Adrenal gland (tissue), 12 donors: ENCODE results near the gene HSD17B1. TPM values are rescaled to one million over a fixed set of nuclear protein-coding genes. Genes with fewer than 3 reads are reported as not detected.
"Not testable (repeated sequence)": the region's sequence is repeated elsewhere in the genome, so short reads cannot be mapped to it uniquely, and the experiment has no call there.

Source experiments
- DNase-seq, 7 donors: peaks; one replicate each; pipeline ENCODE4 v3.0.0-alpha.2; 2019 to 2020
- H3K27ac ChIP-seq, 5 donors: fragments of 200-600 bp; sonication (generic) in 4 of 5; 1 replicate in 3 of 5; 2 replicates in 2 of 5; pipeline versions ENCODE4 v1.5.1 to v1.8.0; 2016 to 2020; ENCODE audit warnings: mild to moderate bottlenecking in 1 of 5
- H3K27me3 ChIP-seq: fragments of 200-600 bp; 2 replicates; pipeline ENCODE4 v1.8.0; 2021
- H3K36me3 ChIP-seq, 2 donors: fragments of 200-600 bp; replicated peaks in 1 of 2; 1 replicate in 1 of 2; 2 replicates in 1 of 2; pipeline versions ENCODE4 v1.5.1 to v1.8.0; 2018 to 2022
- H3K4me1 ChIP-seq, 2 donors: fragments of 200-600 bp; replicated peaks in 1 of 2; 1 replicate in 1 of 2; 2 replicates in 1 of 2; pipeline versions ENCODE4 v1.5.1 to v1.8.0; 2018 to 2021
- H3K4me3 ChIP-seq, 4 donors: fragments of 200-600 bp; sonication (generic) in 3 of 4; one replicate each; pipeline ENCODE4 v1.5.1; 2016 to 2018
- H3K9me3 ChIP-seq, 3 donors: fragments of 200-600 bp; sonication (generic) in 1 of 3; replicated peaks in 1 of 3; 1 replicate in 2 of 3; 2 replicates in 1 of 3; pipeline versions ENCODE4 v1.5.1 to v1.8.0; 2016 to 2021
- POLR2A ChIP-seq, 2 donors: fragments of 450-650 bp; IDR thresholded peaks; one replicate each; pipeline ENCODE4 v1.6.1; 2017; ENCODE audit warnings: antibody characterized with exemption in 2 of 2, mild to moderate bottlenecking in 2 of 2, moderate library complexity in 1 of 2
- WGBS, 4 donors: extraction: QIAGEN DNeasy Blood & Tissue Kit in 2 of 4; methylation state at CpG; one replicate each; pipeline versions ENCODE4 v1.1.5 to v1.1.7; 2013 to 2017; 5-methylcytosine and 5-hydroxymethylcytosine counted together
- intact Hi-C, 2 donors: fragments of 100-400 bp; cut with DNase I; formaldehyde crosslinking; loops; one replicate each; pipeline versions ENCODE4 v1.14.1 to v1.15.0; 2022 to 2023
- polyA plus RNA-seq, 3 donors: library from polyadenylated mRNA; stranded (reverse); fragments of 200-250 nt in 2 of 3; fragments of 350-450 nt in 1 of 3; fragmentation: Illumina TruSeq in 1 of 3; extraction: RNeasy Lipid Tissue Mini Kit (QIAGEN cat#74804) in 1 of 3; gene quantifications; one replicate each; pipeline ENCODE4 v1.2.3, GENCODE V29; 2013 to 2014
- total RNA-seq, 9 donors: library from RNA; depleted of rRNA in 4 of 9; stranded (reverse); fragments of >200 nt in 4 of 9; fragments of 120-200 nt in 1 of 9; fragmentation: NEBNext Ultra II Directional in 1 of 9; extraction: Animal tissue kit (Norgen Biotek cat#: 25700) in 1 of 9; gene quantifications; one replicate each; pipeline versions ENCODE4 v1.1.0 to v1.2.4, GENCODE V29; 2013 to 2023
- TF ChIP-seq, protein P1 (sequence below), 6 experiments: fragments of 450-650 bp in 4 of 6; fragments of 200-600 bp in 2 of 6; sonication (generic) in 1 of 6; IDR thresholded peaks; 1 replicate in 5 of 6; 2 replicates in 1 of 6; pipeline versions ENCODE4 v1.5.1 to v1.8.0; 2016 to 2021; ENCODE audit warnings: antibody characterized with exemption in 6 of 6, mild to moderate bottlenecking in 2 of 6, moderate library complexity in 1 of 6
- donor health status: healthy with polysubstance abuse.
- donor health status: Bipolar disorder and iron deficiency.
- donor health status: DM: yes; HTN: yes; CAD: no.
- donor health status: DM: no; HTN: no; CAD: no.
- donor health status: DM: no; HTN: no; CAD: no.
- donor health status: DM: yes; HTN: yes; CAD: no.

HSD17B1 gene
- total and polyA plus RNA-seq, 12 donors = 0.22 to 7.6 (median 2.1) TPM

DNA sequence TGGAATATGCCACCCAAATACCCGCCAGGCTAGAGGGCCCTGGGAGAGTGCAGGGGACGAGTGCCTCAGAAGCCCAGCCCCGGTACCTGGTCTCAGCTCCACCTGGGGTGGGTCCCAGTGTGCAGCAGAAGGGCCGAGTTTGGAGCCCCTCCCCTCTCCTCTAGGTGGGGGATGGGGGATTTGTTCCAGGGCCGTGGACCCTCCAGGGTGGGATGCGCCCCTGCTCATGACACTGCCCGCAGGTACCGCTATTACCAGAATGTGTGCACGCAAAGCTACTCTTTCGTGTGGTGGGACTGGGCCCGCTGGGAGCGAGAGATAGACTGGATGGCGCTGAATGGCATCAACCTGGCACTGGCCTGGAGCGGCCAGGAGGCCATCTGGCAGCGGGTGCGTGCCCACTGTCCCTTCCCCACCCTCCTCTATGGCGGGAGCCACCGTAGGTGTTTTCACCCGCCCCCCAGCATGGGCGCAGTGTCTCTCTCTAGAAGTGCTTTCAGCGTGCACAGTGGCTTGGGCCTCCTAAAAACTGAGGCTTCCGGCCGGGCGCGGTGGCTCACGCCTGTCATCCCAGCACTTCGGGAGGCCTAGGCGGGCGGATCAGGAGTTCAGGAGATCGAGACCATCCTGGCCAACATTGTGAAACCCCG lies 15.4 kb upstream of the HSD17B1 start:
- Histone ChIP-seq H3K4me3 (peak overlapping the region; percentile 12 to 95 (median 47)), H3K36me3 (peaks cover 0 to 33% of the 10 kb centered on the region in 2 donors), H3K9me3 (no peaks in the 10 kb centered on the region), H3K4me1 (peaks cover 12 to 22% of the 10 kb centered on the region in 2 donors), H3K27ac (peak overlapping the region in 4 of 5 donors; percentile 26 to 100 (median 83)), H3K27me3 (no peaks in the 10 kb centered on the region)
- intact Hi-C loops = no loop called here
- no peak for TF ChIP-seq POLR2A (IDR thresholded peaks at IDR 0.05)
- TF ChIP-seq, protein P1, sequence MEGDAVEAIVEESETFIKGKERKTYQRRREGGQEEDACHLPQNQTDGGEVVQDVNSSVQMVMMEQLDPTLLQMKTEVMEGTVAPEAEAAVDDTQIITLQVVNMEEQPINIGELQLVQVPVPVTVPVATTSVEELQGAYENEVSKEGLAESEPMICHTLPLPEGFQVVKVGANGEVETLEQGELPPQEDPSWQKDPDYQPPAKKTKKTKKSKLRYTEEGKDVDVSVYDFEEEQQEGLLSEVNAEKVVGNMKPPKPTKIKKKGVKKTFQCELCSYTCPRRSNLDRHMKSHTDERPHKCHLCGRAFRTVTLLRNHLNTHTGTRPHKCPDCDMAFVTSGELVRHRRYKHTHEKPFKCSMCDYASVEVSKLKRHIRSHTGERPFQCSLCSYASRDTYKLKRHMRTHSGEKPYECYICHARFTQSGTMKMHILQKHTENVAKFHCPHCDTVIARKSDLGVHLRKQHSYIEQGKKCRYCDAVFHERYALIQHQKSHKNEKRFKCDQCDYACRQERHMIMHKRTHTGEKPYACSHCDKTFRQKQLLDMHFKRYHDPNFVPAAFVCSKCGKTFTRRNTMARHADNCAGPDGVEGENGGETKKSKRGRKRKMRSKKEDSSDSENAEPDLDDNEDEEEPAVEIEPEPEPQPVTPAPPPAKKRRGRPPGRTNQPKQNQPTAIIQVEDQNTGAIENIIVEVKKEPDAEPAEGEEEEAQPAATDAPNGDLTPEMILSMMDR (IDR thresholded peaks at IDR 0.05) = no peak
- DNase-seq = peak in 1 of 7 donors; percentile 42
- WGBS, 4 donors = 86 to 96% (median 87%) methylated on average over 6 to 30 of the region's 31 CpGs

DNA sequence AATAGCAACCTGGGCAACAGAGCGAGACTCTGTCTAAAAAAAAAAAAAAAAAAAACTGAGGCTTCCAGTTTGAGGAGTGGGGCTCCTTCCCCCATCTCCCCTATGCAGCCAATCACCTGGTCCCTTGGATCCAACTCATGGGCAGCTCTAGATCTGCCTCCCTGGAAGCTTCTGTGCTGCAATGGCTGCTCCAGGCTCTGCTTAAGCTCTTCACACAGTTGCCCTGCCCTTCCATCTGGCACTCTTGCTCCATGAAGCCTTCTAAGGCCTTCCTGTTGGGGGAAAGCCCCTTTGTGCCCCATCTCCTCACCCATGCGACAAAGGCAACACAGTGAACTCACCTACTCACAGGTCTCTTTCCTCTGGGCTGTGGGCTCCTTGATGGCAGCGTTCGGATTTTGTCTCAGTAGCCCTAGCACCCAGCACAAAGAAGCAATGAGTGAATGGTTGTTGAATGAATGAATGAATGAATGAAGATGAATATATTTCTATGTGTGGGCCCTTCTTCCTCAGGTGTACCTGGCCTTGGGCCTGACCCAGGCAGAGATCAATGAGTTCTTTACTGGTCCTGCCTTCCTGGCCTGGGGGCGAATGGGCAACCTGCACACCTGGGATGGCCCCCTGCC lies 14.8 kb upstream of the HSD17B1 start:
- Histone ChIP-seq H3K27ac (no peak overlapping the region), H3K36me3 (peaks cover 0 to 40% of the 10 kb centered on the region in 2 donors), H3K4me3 (no peak overlapping the region), H3K9me3 (no peaks in the 10 kb centered on the region), H3K4me1 (peaks cover 12 to 22% of the 10 kb centered on the region in 2 donors), H3K27me3 (no peaks in the 10 kb centered on the region)
- no peak for TF ChIP-seq POLR2A (IDR thresholded peaks at IDR 0.05)
- TF ChIP-seq, protein P1 (IDR thresholded peaks at IDR 0.05) = no peak
- DNase-seq = no peak
- intact Hi-C loops = no loop called here
- WGBS, 4 donors = 95 to 98% (median 96%) methylated on average over 5 of the region's 5 CpGs

DNA sequence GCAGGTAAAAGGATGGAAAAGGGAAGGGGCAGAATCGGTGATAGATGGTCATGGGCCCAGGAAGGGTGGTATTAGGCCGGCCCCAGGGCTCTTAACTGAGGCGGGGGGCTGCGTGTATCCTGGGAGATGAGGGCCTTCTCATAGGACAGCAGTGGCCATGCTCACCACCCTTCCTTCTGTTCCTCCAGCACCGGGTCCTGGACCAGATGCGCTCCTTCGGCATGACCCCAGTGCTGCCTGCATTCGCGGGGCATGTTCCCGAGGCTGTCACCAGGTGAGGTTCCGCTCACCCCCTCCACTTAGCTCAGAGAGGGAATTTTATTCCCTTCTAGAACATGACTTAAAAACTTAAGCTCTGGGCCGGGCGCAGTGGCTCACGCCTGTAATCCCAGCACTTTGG lies 14.2 kb upstream of the HSD17B1 start:
- no peak for DNase-seq
- WGBS, 4 donors = 92 to 98% (median 96%) methylated on average over 12 to 14 of the region's 14 CpGs
- Histone ChIP-seq H3K4me1 (peaks cover 12 to 22% of the 10 kb centered on the region in 2 donors), H3K4me3 (no peak overlapping the region), H3K27ac (no peak overlapping the region), H3K27me3 (no peaks in the 10 kb centered on the region), H3K9me3 (no peaks in the 10 kb centered on the region), H3K36me3 (peaks cover 0 to 45% of the 10 kb centered on the region in 2 donors)
- intact Hi-C loops = no loop called here
- no peak for TF ChIP-seq POLR2A (IDR thresholded peaks at IDR 0.05)
- TF ChIP-seq, protein P1 (IDR thresholded peaks at IDR 0.05) = no peak

DNA sequence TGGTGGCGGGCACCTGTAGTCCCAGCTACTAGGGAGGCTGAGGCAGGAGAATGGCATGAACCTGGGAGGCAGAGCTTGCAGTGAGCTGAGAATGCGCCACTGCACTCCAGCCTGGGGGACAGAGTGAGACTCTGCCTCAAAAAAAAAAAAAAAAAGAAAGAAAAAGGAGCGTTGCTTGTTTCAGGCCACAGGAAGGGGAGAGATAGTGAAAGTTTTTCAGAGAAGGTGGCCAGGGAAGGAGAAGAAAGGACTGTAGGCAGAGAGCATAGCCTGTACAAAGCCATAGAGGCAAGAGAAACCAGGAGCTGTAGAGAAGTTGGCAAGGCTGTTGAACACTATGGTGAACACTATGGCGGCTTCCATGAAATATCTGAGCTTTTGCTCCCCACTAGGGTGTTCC lies 12.2 kb upstream of the HSD17B1 start:
- H3K4me3 ChIP-seq, H3K27ac ChIP-seq, H3K9me3 ChIP-seq, intact Hi-C loops, H3K27me3 ChIP-seq, DNase-seq: not testable (repeated sequence)
- Histone ChIP-seq H3K36me3 (peaks cover 0 to 49% of the 10 kb centered on the region in 2 donors), H3K4me1 (peaks cover 9 to 15% of the 10 kb centered on the region in 2 donors)
- 89 to 96% (median 92%) methylated on average over 4 of the region's 4 CpGs for WGBS, 4 donors
